K562 treated with DMSO at 1 percent for 24 hours (cell line): ENCODE results near the gene RBM23. TPM values are rescaled to one million over a fixed set of nuclear protein-coding genes. Genes with fewer than 3 reads are reported as not detected.

Source experiments
- total RNA-seq: library from RNA; unstranded; fragments of 300-600 nt; gene quantifications from 2 replicates; pipeline ENCODE4 v1.2.3, GENCODE V29; 2022; ENCODE audit warnings: low read depth; ENCODE audit not compliant: insufficient read depth

The RBM23 gene
- total RNA-seq = 44.1 and 51.2 TPM in 2 replicates

DNA sequence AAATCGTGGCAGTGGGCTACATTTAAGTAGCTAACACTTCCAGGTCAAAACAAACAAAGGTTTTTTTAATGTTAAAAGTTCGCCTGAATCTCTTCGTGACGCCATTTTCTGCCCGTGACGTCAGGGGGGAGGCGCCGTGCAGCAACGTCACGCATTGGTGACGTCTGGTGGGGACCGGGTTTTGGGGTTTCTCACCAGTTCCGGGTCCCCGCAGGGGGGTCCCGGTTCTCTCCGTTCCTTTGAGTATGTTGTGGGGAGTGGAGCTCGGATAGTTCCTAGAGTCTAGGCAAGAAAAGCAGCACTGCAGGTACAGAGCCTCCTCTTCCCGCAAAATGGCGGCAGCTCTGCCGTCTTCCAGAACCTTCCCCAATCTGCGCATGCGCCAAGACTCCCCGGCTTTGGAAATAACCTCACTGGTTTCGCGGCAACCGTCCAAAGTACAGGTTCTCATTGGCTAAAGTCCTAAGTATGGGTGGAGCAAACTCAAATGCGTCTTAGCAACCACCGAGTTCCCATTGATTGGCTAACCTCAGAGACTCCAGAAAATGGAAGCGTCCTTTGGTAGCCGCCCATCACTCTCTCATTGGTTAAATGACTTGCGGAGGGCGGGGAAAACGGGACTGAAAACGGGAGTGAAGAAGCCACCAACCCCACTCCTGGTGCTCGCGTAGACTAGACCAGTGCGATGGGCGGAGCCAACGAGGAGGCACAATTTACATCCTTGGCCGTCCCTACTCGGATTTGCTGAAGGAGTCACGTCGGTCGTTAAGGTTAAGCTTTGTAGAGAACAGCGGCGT, at the start of gene RBM23:
Gene RBM23, minus strand, starts transcription at position 346 of the 797 bp plus-strand sequence.

DNA sequence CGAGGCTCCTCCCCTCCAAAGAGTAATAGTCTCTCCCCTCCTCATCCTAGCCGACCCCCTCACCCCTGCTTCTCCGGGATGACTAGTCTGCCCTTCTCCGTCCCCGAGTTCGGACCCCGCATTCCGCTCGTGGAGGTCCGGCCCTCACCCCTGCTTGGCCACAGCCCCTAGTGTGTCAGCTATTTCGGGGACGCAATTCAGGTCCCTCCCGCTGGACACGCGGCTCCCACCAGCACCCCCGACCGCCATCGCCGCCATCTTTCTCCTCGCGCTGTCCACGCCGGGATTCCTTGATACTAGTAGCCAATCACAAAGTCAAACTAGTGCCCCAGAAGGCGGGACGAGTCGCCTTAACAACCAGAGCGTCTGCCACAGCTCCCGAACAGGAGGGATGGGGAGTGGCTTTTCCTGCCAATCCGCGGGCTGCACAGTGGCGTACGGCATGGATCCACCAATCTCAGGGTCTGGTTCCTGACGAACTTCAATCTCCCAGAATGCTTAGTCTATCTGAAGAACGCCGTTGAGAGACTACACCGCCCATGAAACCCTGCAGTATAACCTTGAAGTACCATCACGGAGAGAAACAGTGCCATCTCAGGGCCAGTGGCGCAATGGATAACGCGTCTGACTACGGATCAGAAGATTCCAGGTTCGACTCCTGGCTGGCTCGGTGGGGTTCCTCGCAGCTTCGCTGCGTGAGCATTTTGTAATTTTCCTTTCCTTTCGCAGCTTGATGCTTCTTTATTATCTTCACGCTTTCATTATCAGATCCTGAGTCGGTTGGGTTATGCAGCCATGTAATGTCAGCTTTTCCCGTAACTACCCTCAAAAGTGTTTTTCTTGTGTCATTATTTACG, 10.4 kb upstream of the RBM23 start, which contains the start of gene PRMT5:
Gene PRMT5, minus strand, starts transcription at position 273 of the 857 bp plus-strand sequence. Its CDS starts 15 bp downstream, at position 258.

DNA sequence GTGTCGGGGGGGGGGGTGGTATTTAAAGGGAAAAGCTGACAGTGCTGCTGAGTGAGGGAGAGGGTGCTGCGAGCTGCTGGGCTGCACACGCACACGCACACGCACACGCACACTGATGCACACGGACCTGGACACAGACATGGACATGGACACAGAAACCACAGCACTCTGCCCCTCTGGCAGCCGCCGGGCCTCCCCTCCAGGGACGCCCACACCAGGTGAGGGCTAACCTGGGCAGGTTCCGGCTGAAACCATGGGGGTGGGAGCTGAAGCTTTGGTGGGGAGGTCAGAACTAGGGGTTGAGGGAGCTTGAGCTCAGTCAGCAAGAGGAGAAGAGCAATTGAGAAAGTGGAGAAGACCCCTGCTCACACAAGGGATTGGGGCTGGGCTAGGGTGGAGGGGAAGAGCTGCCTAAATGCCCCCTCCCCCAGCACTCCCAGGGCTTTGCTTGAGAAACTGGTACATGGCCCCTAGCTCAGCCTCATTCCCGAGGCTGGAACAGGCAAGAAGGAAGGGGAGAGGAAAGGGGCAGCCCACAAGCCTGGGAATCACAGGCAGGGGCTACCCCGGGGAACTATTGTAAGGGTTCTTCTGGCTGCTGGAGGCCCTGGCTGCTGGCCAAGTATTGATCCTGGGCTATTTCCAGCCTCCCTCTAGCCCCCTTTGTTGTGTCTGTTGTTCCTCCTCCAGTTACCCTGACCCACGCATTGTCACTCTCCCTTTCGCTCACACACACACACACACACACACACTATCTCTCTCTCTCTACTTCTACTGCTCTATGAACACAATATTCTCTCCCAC, 35.6 kb downstream of the RBM23 start, which contains the start of gene REM2:
Gene REM2, plus strand, starts transcription at position 50 of the 804 bp plus-strand sequence. Its CDS starts 66 bp downstream, at position 116.

DNA sequence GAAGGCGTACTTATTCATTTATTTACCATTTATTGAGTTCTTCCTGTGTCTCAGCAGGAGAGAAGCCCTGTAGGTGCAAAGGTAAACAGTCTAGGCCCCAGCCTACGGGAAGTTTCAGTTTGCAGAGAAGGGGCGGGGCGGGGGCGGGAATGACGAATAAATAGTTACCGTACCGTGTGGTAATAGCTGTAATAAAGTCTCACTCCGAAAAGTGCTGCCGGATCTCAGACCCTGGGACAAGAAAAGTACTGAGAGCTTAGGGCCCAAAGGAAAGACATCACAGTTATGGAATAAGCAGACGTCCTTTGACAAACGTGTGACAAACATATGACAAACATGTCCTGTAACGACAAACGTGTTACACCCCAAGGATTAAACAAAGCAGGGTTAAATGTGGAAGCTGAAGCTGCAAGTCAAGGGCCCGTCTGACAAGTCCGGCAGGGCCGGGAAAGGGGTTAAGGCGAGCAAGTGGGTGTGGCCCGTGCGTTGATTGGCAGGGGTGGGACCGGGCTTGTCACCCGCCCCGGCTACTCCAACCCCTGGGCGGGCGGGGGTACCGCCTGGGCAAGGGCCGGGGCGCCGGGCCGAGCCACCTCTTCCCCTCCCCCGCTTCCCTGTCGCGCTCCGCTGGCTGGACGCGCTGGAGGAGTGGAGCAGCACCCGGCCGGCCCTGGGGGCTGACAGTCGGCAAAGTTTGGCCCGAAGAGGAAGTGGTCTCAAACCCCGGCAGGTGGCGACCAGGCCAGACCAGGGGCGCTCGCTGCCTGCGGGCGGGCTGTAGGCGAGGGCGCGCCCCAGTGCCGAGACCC, 47.5 kb downstream of the RBM23 start, which contains the start of gene LRP10:
Gene LRP10, plus strand, starts transcription at position 517 of the 809 bp plus-strand sequence. CDS start 564 bp downstream, outside the sequence.

Other genes starting within 250 kb of the RBM23 start
- gene OXA1L, start 152.5 kb downstream of the RBM23 start, total RNA-seq = 109 and 111 TPM in 2 replicates
- gene SLC7A7, start 103.7 kb downstream of the RBM23 start, total RNA-seq = 1.1 and 3.5 TPM in 2 replicates
- gene MRPL52, start 89.3 kb downstream of the RBM23 start, total RNA-seq = 98.0 and 108 TPM in 2 replicates
- gene MMP14, start 82.6 kb downstream of the RBM23 start, total RNA-seq = 3.0 and 3.6 TPM in 2 replicates
- 75.9 and 77.9 TPM in 2 replicates for gene LRP10, start 47.4 kb downstream of the RBM23 start, total RNA-seq
- gene REM2, start 35.9 kb downstream of the RBM23 start, total RNA-seq = 0.79 and 1.2 TPM in 2 replicates
- 92.0 and 107 TPM in 2 replicates for gene PRMT5, start 10.2 kb upstream of the RBM23 start, total RNA-seq
- gene HAUS4, start 37.9 kb upstream of the RBM23 start, total RNA-seq = 103 and 114 TPM in 2 replicates
- gene AJUBA, start 63.4 kb upstream of the RBM23 start, total RNA-seq = 13.0 and 13.8 TPM in 2 replicates
- 24.9 and 27.5 TPM in 2 replicates for gene C14orf93, start 91.0 kb upstream of the RBM23 start, total RNA-seq
- 142 and 154 TPM in 2 replicates for gene PSMB5, start 115.8 kb upstream of the RBM23 start, total RNA-seq
- not detected in 2 replicates for gene PSMB11, start 123.1 kb upstream of the RBM23 start, total RNA-seq
- 19.6 and 20.7 TPM in 2 replicates for gene CDH24, start 138.4 kb upstream of the RBM23 start, total RNA-seq
- 102 and 115 TPM in 2 replicates for gene ACIN1, start 176.0 kb upstream of the RBM23 start, total RNA-seq
- gene C14orf119, start 176.4 kb upstream of the RBM23 start, total RNA-seq = 33.7 and 50.7 TPM in 2 replicates
- gene CIROP, start 185.8 kb upstream of the RBM23 start, total RNA-seq = not detected in 2 replicates
- not detected in 2 replicates for gene CEBPE, start 200.1 kb upstream of the RBM23 start, total RNA-seq